Renal cortical epithelial cell (primary cell): Measurements from ENCODE around the gene CDC42SE2. TPM values are rescaled to one million over a fixed set of nuclear protein-coding genes. Genes with fewer than 3 reads are reported as not detected.

Experiments used
- DNase-seq: peaks from one replicate; pipeline ENCODE4 v3.0.0-alpha.2; 2011; ENCODE audit warnings: low read depth
- total RNA-seq: library from RNA; depleted of rRNA; stranded (reverse); fragments of >200 nt; gene quantifications from 2 replicates; pipeline ENCODE4 v1.2.3, GENCODE V29; 2014

CDC42SE2 gene
- total RNA-seq, 1 donor from 2014 or later = 79.4 TPM

DNA sequence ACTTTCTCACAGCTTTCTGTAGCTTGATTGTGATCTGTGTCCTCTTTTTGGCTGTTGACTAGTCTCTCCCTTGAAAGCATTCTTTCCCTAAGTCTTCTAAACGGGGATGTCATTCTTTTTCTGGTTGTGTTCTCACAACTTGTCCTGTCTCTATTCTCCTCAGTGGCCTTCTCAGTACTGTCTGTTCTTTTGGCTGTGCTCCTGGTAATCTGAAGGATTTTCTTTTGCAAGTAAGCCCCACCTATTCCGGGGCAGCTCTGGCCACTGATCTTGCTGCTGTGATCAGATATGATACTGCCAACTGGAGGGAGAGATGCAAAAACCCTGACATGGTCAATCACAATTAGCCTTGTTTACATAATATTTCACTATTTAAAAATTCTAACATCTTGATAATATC is 172.2 kb downstream of the CDC42SE2 start:
- no peak for DNase-seq

DNA sequence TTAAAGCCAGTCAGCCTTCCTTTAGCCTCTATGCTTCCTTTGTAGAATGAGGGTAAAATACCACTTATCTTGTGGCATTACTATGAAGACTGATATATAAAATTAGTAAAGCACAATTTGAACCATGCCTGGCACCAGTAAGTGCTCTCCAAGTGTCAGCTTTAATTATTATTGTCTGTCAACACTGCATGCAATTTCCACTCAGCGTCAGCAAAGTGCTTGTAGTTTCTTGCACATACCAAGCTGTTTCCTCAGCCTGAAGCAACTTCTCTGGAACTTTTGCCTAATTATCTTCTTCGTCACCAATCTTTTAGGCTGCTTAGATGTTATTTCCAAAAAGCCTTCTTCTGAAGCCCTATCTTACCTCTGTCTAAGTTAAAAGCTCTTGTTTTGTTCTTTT is 177.3 kb downstream of the CDC42SE2 start:
- DNase-seq = no peak

Other genes starting within 250 kb of the CDC42SE2 start
- gene HINT1, start 98.8 kb upstream of the CDC42SE2 start, total RNA-seq = 83.9 and 194 TPM in 2 replicates
- gene LYRM7, start 93.1 kb upstream of the CDC42SE2 start, total RNA-seq = 4.5 and 10.0 TPM in 2 replicates